Right hindlimb (tissue), 1 donor: Measurements from ENCODE around the gene MBD5.

Experiments
- DNase-seq: peaks from one replicate; pipeline ENCODE4 v3.0.0-alpha.2; 2018

The MBD5 gene

GRCh38 chr2:148026573-148026972, 5.7 kb downstream of the MBD5 start:
- no peak for DNase-seq

- no peak for DNase-seq
Observed at GRCh38 chr2:148027822-148028221, 6.9 kb downstream of the MBD5 start.

GRCh38 chr2:148028781-148029180, 7.9 kb downstream of the MBD5 start:
- no peak for DNase-seq

- no peak for DNase-seq
Observed at GRCh38 chr2:148031152-148031551, 10.3 kb downstream of the MBD5 start.

- DNase-seq: no peak
Observed at GRCh38 chr2:148032215-148032614, 11.3 kb downstream of the MBD5 start.

- DNase-seq: no peak
Observed at GRCh38 chr2:148039783-148040182, 18.9 kb downstream of the MBD5 start.

GRCh38 chr2:148042219-148042618, 21.3 kb downstream of the MBD5 start:
- no peak for DNase-seq

- no peak for DNase-seq
Observed at GRCh38 chr2:148044322-148044721, 23.4 kb downstream of the MBD5 start.

- DNase-seq: no peak
Observed at GRCh38 chr2:148046802-148047201, 25.9 kb downstream of the MBD5 start.

- no peak for DNase-seq
Observed at GRCh38 chr2:148048475-148049221, 27.8 kb downstream of the MBD5 start.

GRCh38 chr2:148049284-148049683, 28.4 kb downstream of the MBD5 start:
- no peak for DNase-seq

- DNase-seq: no peak
Observed at GRCh38 chr2:148052687-148053086, 31.8 kb downstream of the MBD5 start.

GRCh38 chr2:148058641-148059040, 37.8 kb downstream of the MBD5 start:
- DNase-seq: no peak

- no peak for DNase-seq
Observed at GRCh38 chr2:148063633-148064032, 42.7 kb downstream of the MBD5 start.

- DNase-seq: no peak
Observed at GRCh38 chr2:148065936-148066335, 45.0 kb downstream of the MBD5 start.

GRCh38 chr2:148067801-148068200, 46.9 kb downstream of the MBD5 start:
- no peak for DNase-seq

GRCh38 chr2:148071351-148071750, 50.5 kb downstream of the MBD5 start:
- no peak for DNase-seq

- no peak for DNase-seq
Observed at GRCh38 chr2:148096012-148096411, 75.1 kb downstream of the MBD5 start.

GRCh38 chr2:148102641-148103040, 81.8 kb downstream of the MBD5 start:
- no peak for DNase-seq

GRCh38 chr2:148103946-148104345, 83.1 kb downstream of the MBD5 start:
- no peak for DNase-seq

GRCh38 chr2:148106331-148106730, 85.4 kb downstream of the MBD5 start:
- no peak for DNase-seq

- DNase-seq: no peak
Observed at GRCh38 chr2:148108385-148108784, 87.5 kb downstream of the MBD5 start.

GRCh38 chr2:148110184-148110583, 89.3 kb downstream of the MBD5 start:
- DNase-seq: no peak

GRCh38 chr2:148122788-148123187, 101.9 kb downstream of the MBD5 start:
- no peak for DNase-seq

- no peak for DNase-seq
Observed at GRCh38 chr2:148124271-148124670, 103.4 kb downstream of the MBD5 start.
